Measurements from ENCODE around the gene GIPC3.
"Not testable (repeated sequence)": the region's sequence is repeated elsewhere in the genome, so short reads cannot be mapped to it uniquely, and the experiment has no call there.

Gene GIPC3

GRCh38 chr19:3550947-3551791 lies 34.1 kb upstream of the GIPC3 start:
- no peak for DNase-seq

DNA sequence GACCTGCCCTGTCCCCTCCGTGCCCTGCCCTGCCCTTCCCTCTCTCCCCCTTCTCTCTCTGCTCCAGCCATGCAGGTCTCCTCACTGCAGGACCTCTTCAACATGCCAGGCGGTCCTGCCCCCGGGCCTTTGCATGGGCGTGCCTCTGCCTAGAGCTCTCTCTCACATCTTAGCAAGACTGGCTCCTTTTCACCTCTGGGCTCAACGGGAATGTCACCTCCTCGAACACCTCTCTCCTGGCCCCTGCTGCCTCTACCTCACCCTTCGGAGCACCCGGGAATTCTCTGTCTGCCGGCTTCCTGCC lies 33.5 kb upstream of the GIPC3 start:
- no peak for DNase-seq

DNA sequence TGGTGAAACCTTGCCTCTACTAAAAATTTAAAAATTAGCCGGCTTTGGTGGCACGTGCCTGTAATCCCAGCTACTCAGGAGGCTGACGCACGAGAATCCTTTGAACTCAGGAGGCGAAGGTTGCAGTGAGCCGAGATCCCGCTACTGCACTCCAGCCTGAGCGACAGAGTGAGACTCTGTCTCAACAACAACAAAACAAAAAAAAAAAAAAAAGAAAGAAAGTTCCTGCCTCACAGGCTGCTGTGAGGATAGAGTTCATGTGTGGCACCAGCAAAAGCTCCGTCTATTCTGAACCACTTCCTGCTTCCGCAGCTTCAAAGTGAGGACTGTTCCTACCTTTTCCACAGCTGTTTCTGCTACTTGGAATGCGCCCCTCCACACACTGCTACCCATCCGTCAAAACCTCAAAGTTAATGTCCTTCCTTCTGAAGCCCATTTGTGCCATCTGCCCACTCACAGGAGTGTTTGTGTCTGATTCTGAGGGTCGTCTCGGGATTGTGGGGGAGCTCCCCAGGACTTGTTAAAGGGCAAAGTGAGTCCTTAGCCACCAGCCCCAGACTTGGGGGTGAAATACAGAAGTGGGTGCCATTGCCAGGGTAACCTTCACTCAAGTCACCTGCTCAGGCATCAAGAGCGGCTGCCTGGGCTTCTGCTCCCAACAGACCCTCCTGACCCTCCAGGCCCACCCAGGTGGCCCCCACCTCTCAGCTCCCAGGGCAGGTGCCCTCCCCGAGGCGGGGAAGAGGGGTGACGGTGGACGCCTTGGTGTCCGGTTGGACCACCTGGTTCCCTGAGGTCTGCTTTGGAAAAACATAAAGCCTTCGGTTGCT lies 30.8 kb upstream of the GIPC3 start:
- DNase-seq, result no peak

- no peak for DNase-seq
These were observed 29.4 kb upstream of the GIPC3 start for GRCh38 chr19:3555653-3556422.

DNA sequence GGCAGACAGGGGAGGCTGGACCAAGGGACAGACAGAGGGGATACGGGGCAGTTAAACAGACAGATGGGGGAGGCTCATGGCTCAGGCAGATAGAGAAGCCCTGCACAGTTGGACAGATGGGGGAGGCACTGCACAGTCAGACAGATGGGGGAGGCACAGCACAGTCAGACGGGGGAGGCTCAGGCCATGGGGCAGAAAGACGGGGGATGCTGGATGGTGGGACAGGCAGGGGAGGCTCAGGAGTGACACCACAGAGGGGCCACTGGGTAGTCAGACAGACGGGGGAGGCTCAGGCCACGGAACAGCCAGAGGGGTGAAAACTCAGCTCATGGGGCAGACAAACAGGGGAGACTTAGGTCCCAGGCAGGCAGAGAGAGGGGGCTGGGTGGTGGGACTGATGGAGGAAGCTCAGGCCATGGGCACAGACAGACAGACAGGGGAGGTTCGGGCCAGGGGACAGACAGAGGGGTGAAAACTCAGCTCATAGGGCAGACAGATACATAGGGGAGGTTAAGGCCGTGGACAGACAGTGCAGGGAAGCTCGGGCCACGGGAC lies 28.8 kb upstream of the GIPC3 start:
- DNase-seq, result no peak

DNA sequence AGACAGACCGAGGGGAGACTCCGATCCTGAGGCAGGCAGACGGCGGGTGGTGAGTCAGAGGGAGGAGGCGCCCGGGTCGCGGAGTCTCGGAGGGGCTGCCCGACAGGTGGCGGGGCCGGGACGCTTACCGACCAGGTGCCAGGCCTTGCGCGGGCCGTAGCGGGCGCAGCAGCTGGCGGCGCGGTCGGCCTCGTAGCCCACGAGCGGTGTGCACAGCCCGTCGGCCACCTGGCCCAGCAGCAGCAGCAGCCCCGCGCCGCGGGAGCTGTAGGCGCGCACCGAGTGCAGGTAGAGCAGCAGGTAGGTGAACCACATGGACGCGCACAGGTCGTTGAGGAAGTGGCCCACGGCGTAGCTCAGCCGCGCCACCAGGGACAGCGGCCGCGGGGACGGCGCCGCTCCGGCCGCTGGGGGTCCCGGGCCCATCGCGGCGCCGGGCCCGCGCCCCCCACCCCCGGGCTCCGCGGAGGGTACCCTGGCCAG lies 28.3 kb upstream of the GIPC3 start:
- DNase-seq, result peak in 1 of 2 experiments; percentile 35

DNA sequence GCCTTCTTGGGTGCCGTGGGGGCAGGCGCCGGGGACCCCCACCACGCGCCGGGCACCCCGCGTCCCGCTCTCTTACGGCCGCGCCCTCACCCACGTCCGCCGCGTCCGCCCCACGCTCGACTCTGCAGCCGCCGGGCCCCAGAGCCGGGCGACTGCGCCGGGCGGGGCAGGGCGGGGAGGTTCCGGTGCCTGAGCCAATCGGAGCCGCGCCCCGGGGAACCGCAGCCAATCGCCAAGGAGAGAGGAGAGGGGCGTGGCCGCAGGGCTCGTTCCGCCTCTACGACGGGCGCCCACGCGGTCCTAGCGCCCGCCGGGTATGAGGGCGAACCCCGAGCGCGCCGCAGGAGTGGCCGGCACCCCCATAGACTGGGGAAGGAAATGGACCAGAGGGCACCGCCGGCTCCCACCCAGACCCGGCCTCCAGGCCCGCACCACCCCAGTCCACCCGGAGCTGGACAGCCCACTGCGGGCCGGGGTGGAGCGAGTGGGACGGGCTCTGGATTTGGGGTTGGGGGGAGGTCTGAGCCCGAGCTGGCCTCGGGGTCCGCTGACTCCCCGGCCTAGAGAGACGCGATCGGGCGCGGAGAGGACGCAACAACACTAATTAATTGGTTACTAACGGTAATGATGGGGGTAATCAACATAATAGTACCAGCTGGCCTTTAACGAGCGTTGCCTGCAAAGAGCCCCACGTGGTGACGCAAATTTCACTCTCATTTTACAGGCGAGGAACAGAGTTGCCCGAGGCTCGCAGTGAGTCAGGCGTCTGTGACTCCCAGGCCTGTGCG lies 27.6 kb upstream of the GIPC3 start, which contains the start of gene MFSD12:
TSS of gene MFSD12 (minus strand) at position 126 of the 788 bp plus-strand sequence. CDS start 183 bp downstream, outside the sequence.
- DNase-seq, result peak; percentile 87 to 92

- DNase-seq, result no peak
These were observed 21.4 kb upstream of the GIPC3 start for GRCh38 chr19:3563709-3564524.

DNA sequence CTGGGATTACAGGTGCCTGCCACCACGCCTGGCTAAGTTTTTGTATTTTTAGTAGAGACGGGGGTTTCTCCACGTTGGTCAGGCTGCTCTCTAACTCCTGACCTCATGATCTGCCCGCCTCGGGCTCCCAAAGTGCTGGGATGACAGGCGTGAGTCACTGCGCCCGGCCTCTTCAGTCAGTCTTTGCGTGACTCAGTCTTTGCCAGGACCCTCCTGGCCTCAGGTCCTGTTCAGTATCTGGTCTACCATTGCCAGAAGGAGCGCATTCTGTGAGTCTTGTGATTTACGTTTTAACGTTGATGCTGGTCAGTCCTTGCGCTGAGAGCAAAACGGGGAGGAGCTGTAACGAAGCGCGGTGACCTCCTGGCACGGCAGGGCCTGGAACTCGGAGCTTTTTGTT lies 20.1 kb upstream of the GIPC3 start:
- no peak for DNase-seq

DNA sequence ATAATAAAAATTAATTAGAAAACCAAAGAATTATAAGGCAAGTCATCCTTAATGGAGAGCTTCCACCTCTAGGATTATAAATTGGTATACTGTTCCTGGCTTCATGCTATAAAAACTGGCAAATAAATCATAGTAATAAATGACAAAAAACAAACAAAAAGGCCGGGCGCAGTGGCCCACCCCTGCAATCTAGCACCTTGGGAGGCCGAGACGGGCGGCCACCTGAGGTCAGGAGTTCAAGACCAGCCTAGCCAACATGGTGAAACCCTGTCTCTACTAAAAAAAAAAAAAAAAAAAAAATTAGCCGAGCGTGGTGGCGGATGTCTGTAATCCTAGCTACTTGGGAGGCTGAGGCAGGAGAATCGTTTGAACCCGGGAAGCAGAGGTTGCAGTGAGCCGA lies 15.2 kb upstream of the GIPC3 start:
- DNase-seq, result not testable (repeated sequence)

- no peak for DNase-seq
These were observed 14.7 kb upstream of the GIPC3 start for GRCh38 chr19:3570606-3571011.

DNA sequence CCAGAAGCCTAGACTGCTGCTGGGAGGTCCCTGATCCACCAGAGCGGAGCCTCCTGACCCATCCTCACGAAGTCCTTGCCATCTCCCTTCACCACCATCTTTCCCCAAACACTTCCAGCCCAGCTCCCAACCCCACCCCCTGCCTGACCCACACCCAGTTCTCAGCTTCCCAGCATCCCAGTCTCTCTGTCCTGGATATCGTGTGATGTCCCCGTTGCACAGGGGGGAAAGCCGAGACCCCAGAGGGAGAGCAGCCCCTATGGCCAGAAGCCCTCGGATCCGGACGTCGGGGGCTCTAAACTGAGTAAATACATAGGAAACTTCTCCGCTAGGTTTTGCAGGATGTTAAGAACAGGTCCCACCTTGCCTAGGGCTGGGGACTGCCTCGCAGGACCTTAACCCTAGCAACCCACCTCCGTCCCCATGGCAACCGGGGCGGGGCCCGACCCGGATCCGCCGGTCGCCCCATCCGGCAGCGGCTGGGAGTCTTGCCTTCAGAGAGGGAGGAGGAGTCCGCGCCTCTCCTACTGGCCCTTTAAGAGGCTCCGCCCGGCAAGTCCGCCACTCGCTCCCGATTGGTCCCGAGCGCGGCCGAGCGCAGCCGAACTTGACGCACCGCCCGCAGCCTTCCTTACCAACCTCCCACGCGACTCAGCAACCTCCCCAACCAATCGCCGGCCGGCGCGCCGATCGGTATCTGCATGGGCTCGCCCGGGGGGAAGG lies 13.0 kb upstream of the GIPC3 start:
- peak; percentile 98 to 99 for DNase-seq

GRCh38 chr19:3572855-3573161 lies 12.5 kb upstream of the GIPC3 start, which contains the start of gene HMG20B:
HMG20B (plus strand) TSS chr19:3572944; CDS start chr19:3573310, 366 bp downstream.
- no peak for DNase-seq

- DNase-seq, result no peak
These were observed 12.0 kb upstream of the GIPC3 start for GRCh38 chr19:3573162-3573857.

GRCh38 chr19:3573858-3574637 lies 11.2 kb upstream of the GIPC3 start:
- peak; percentile 93 to 95 for DNase-seq

DNA sequence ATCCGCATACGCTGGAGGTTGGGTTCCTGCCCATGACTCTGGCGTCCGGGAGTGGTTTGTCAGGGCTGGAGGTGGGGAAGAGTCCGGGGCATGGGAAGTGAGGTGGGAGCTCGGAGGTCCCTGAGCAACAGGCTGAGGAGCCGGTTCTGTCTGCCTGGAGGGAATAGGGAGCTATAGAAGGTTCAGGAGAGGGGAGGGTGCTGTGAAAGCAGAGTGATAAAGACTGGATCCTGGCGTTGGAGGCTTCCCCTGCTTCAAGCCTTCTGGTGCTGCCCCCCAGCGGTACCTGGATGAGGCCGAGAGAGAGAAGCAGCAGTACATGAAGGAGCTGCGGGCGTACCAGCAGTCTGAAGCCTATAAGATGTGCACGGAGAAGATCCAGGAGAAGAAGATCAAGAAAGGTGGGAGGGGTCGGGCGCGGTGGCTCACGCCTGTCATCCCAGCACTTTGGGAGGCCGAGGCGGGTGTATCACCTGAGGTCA lies 10.0 kb upstream of the GIPC3 start:
- DNase-seq, result peak; percentile 24 to 38

GRCh38 chr19:3575949-3576673 lies 9.2 kb upstream of the GIPC3 start:
- no peak for DNase-seq

All from SHP77 (cell line).